ENCODE data around the gene SYMPK. TPM values are rescaled to one million over a fixed set of nuclear protein-coding genes. Genes with fewer than 3 reads are reported as not detected.
A peak's percentile ranks its signal among the peaks of the same experiment; 100 is the strongest.
"Not testable (repeated sequence)": the region's sequence is repeated elsewhere in the genome, so short reads cannot be mapped to it uniquely, and the experiment has no call there.

Gene SYMPK
- 59.4 and 70.7 TPM in 2 replicates for total RNA-seq (2014; rRNA removed; shearing (Covaris generic); ENCODE audit: low replicate concordance)

GRCh38 chr19:45862564-45863334 lies at the start of gene SYMPK:
TSS of gene SYMPK (minus strand) at chr19:45863147. CDS start at chr19:45854495, 8,652 bp downstream.
- Histone ChIP-seq H3K9me3 (0 out of 2 replicates have a peak, but pooled peaks cover 2% of the 10 kb centered on the region), H3K36me3 (peaks cover 38% of the 10 kb centered on the region), H3K27me3 (peaks cover 34% of the 10 kb centered on the region), H3K4me3 (peak within 1 kb of the TSS; percentile 81)
- DNase-seq, result peak; percentile 100

GRCh38 chr19:45911291-45911690 lies 48.3 kb upstream of the SYMPK start:
- Histone ChIP-seq H3K4me3 (no peak overlapping the region), H3K27me3 (peaks cover under 1% of the 10 kb centered on the region; the same call in 1 of the 2 replicates), H3K9me3 (no peaks in the 10 kb centered on the region), H3K36me3 (no peaks in the 10 kb centered on the region)
- no peak for DNase-seq

- no peaks in the 10 kb centered on the region for H3K27me3 ChIP-seq
- no peak for DNase-seq
- H3K9me3 ChIP-seq, result no peaks in the 10 kb centered on the region
- H3K4me3 ChIP-seq, result no peak overlapping the region
- no peaks in the 10 kb centered on the region for H3K36me3 ChIP-seq
Observed at GRCh38 chr19:45908956-45909355, 46.0 kb upstream of the SYMPK start.

- H3K9me3 ChIP-seq, result no peaks in the 10 kb centered on the region
- H3K36me3 ChIP-seq, result no peaks in the 10 kb centered on the region
- no peak overlapping the region for H3K4me3 ChIP-seq
- no peaks in the 10 kb centered on the region for H3K27me3 ChIP-seq
- peak; percentile 18 for DNase-seq
Observed at GRCh38 chr19:45906221-45906620, 43.3 kb upstream of the SYMPK start.

- no peak for DNase-seq
- H3K27me3 ChIP-seq, result no peaks in the 10 kb centered on the region
- no peak overlapping the region for H3K4me3 ChIP-seq
- no peaks in the 10 kb centered on the region for H3K9me3 ChIP-seq
- H3K36me3 ChIP-seq, result peaks cover 8% of the 10 kb centered on the region
Observed at GRCh38 chr19:45905011-45905410, 42.1 kb upstream of the SYMPK start.

GRCh38 chr19:45902651-45903625 lies 40.0 kb upstream of the SYMPK start:
- DNase-seq, result peak; percentile 97
- peak overlapping the region; percentile 68 for H3K4me3 ChIP-seq
- H3K9me3 ChIP-seq, result no peaks in the 10 kb centered on the region
- peaks cover 25% of the 10 kb centered on the region for H3K36me3 ChIP-seq
- H3K27me3 ChIP-seq, result no peaks in the 10 kb centered on the region

GRCh38 chr19:45901912-45902650 lies 39.1 kb upstream of the SYMPK start, which contains the start of gene MYPOP:
TSS of gene MYPOP (minus strand) at chr19:45902613. CDS start at chr19:45901773, 840 bp downstream.
- Histone ChIP-seq H3K9me3 (no peaks in the 10 kb centered on the region), H3K36me3 (peaks cover 30% of the 10 kb centered on the region)
- DNase-seq, result no peak

GRCh38 chr19:45901432-45901911 lies 38.5 kb upstream of the SYMPK start:
- Histone ChIP-seq H3K36me3 (peaks cover 33% of the 10 kb centered on the region), H3K4me3 (peak overlapping the region; percentile 68), H3K27me3 (no peaks in the 10 kb centered on the region), H3K9me3 (no peaks in the 10 kb centered on the region)
- DNase-seq, result peak; percentile 22

More at GRCh38 chr19:45901912-45902650, 39.1 kb upstream of the SYMPK start, which contains the start of gene MYPOP:
- Histone ChIP-seq H3K4me3 (peak within 1 kb of the TSS; percentile 68), H3K27me3 (no peaks in the 10 kb centered on the region)

GRCh38 chr19:45900738-45901431 lies 37.9 kb upstream of the SYMPK start:
- no peak for DNase-seq
- Histone ChIP-seq H3K36me3 (peaks cover 33% of the 10 kb centered on the region), H3K27me3 (no peaks in the 10 kb centered on the region), H3K4me3 (peak overlapping the region; percentile 68), H3K9me3 (no peaks in the 10 kb centered on the region)

- DNase-seq, result no peak
- Histone ChIP-seq H3K36me3 (peaks cover 35% of the 10 kb centered on the region), H3K27me3 (no peaks in the 10 kb centered on the region)
Observed at GRCh38 chr19:45899919-45900589, 37.1 kb upstream of the SYMPK start.

GRCh38 chr19:45899253-45899652 lies 36.3 kb upstream of the SYMPK start:
- H3K36me3 ChIP-seq, result peaks cover 35% of the 10 kb centered on the region
- no peak for DNase-seq
- no peaks in the 10 kb centered on the region for H3K27me3 ChIP-seq
- H3K9me3 ChIP-seq, result no peaks in the 10 kb centered on the region
- H3K4me3 ChIP-seq, result no peak overlapping the region

More at GRCh38 chr19:45899919-45900589, 37.1 kb upstream of the SYMPK start:
- H3K4me3 ChIP-seq, result no peak overlapping the region
- H3K9me3 ChIP-seq, result no peaks in the 10 kb centered on the region

GRCh38 chr19:45897261-45897812 lies 34.4 kb upstream of the SYMPK start:
- no peak for DNase-seq
- Histone ChIP-seq H3K4me3 (no peak overlapping the region), H3K36me3 (peaks cover 35% of the 10 kb centered on the region), H3K9me3 (no peaks in the 10 kb centered on the region), H3K27me3 (no peaks in the 10 kb centered on the region)

GRCh38 chr19:45895983-45896599 lies 33.1 kb upstream of the SYMPK start:
- peaks cover 35% of the 10 kb centered on the region for H3K36me3 ChIP-seq
- not testable (repeated sequence) for DNase-seq, H3K9me3 ChIP-seq, H3K4me3 ChIP-seq, H3K27me3 ChIP-seq

GRCh38 chr19:45895519-45895972 lies 32.6 kb upstream of the SYMPK start:
- H3K27me3 ChIP-seq, result no peaks in the 10 kb centered on the region
- H3K36me3 ChIP-seq, result peaks cover 31% of the 10 kb centered on the region
- H3K9me3 ChIP-seq, result no peaks in the 10 kb centered on the region
- DNase-seq, result no peak
- H3K4me3 ChIP-seq, result no peak overlapping the region
